Measurements from ENCODE around the gene PIMREG. TPM values are rescaled to one million over a fixed set of nuclear protein-coding genes. Genes with fewer than 3 reads are reported as not detected.
"Not testable (repeated sequence)": the region's sequence is repeated elsewhere in the genome, so short reads cannot be mapped to it uniquely, and the experiment has no call there.

The PIMREG gene
- total and polyA plus RNA-seq, 2 experiments from 2014 or later = 24.4 to 28.7 TPM

- Histone ChIP-seq H3K4me3 (no peak overlapping the region), H3F3A (ENCODE audit: insufficient read depth) (0 out of 2 replicates have a peak, but pooled peaks cover under 1% of the 10 kb centered on the region), H3K4me2 (ENCODE audit: unreplicated experiment) (no peak overlapping the region), H3K4me1 (ENCODE audit: insufficient read depth) (peaks cover 4% of the 10 kb centered on the region), H3K9ac (no peak overlapping the region), H3K36me3 (ENCODE audit: low read depth) (no peaks in the 10 kb centered on the region), H3K27ac (no peak overlapping the region), H3K9me2 (ENCODE audit: insufficient read depth) (no peaks in the 10 kb centered on the region), H3K27me3 (replicated peaks; ENCODE audit: insufficient read depth) (no peaks in the 10 kb centered on the region), H2AFZ (no peak overlapping the region), H3K79me2 (ENCODE audit: insufficient read depth) (no peaks in the 10 kb centered on the region), H3K9me3 (ENCODE audit: low read depth) (no peaks in the 10 kb centered on the region), H4K20me1 (ENCODE audit: insufficient read depth) (no peaks in the 10 kb centered on the region)
- in situ Hi-C loops (cut with MboI) = no loop called here
- DNase-seq = no peak
- 76 to 89% methylated on average over 6 of the region's 6 CpGs for WGBS, 2 experiments (ENCODE audit: low coverage in 1 of 2, low lambda C conversion rate in 2 of 2, missing lambda C conversion rate in 2 of 2)
- TF ChIP-seq EZH2phosphoT487 (IDR thresholded peaks at IDR 0.05; ENCODE audit: insufficient read depth, low read depth) (no peak), EZH2 (IDR thresholded peaks at IDR 0.05; ENCODE audit: insufficient read depth, poor library complexity, severe bottlenecking) (no peak)
Measured at GRCh38 chr17:6482105-6482455, 37.8 kb downstream of the PIMREG start.

- H3K79me2 ChIP-seq (ENCODE audit: insufficient read depth); H3K27ac ChIP-seq; H3K4me1 ChIP-seq (ENCODE audit: insufficient read depth); H3F3A ChIP-seq (ENCODE audit: insufficient read depth); H3K4me3 ChIP-seq; in situ Hi-C loops (cut with MboI); H2AFZ ChIP-seq; DNase-seq; H3K9me3 ChIP-seq (ENCODE audit: low read depth); H3K27me3 ChIP-seq (replicated peaks; ENCODE audit: insufficient read depth); H4K20me1 ChIP-seq (ENCODE audit: insufficient read depth); H3K9ac ChIP-seq; H3K4me2 ChIP-seq (ENCODE audit: unreplicated experiment); H3K9me2 ChIP-seq (ENCODE audit: insufficient read depth); H3K36me3 ChIP-seq (ENCODE audit: low read depth): not testable (repeated sequence)
- WGBS, 2 experiments (ENCODE audit: low coverage in 1 of 2, low lambda C conversion rate in 2 of 2, missing lambda C conversion rate in 2 of 2) = 78 to 82% methylated on average over 10 of the region's 10 CpGs
Measured at GRCh38 chr17:6482796-6483195, 38.5 kb downstream of the PIMREG start.

GRCh38 chr17:6483507-6483906 is 39.3 kb downstream of the PIMREG start:
- no peak for DNase-seq
- H3K79me2 ChIP-seq (ENCODE audit: insufficient read depth) = no peaks in the 10 kb centered on the region
- TF ChIP-seq EZH2 (IDR thresholded peaks at IDR 0.05; ENCODE audit: insufficient read depth, poor library complexity, severe bottlenecking) (no peak), EZH2phosphoT487 (IDR thresholded peaks at IDR 0.05; ENCODE audit: insufficient read depth, low read depth) (no peak)
- no peaks in the 10 kb centered on the region for H3K36me3 ChIP-seq (ENCODE audit: low read depth)
- 91% methylated on average over 15 to 16 of the region's 16 CpGs for WGBS, 2 experiments (ENCODE audit: low coverage in 1 of 2, low lambda C conversion rate in 2 of 2, missing lambda C conversion rate in 2 of 2)
- H2AFZ ChIP-seq = no peak overlapping the region
- H3K9ac ChIP-seq = no peak overlapping the region
- H3K27ac ChIP-seq = no peak overlapping the region
- H3K4me3 ChIP-seq = no peak overlapping the region
- in situ Hi-C loops (cut with MboI) = no loop called here
- no peaks in the 10 kb centered on the region for H3K9me2 ChIP-seq (ENCODE audit: insufficient read depth)
- no peaks in the 10 kb centered on the region for H3F3A ChIP-seq (ENCODE audit: insufficient read depth)
- H3K9me3 ChIP-seq (ENCODE audit: low read depth) = no peaks in the 10 kb centered on the region
- H3K4me1 ChIP-seq (ENCODE audit: insufficient read depth) = peaks cover 8% of the 10 kb centered on the region
- H4K20me1 ChIP-seq (ENCODE audit: insufficient read depth) = no peaks in the 10 kb centered on the region
- no peak overlapping the region for H3K4me2 ChIP-seq (ENCODE audit: unreplicated experiment)
- H3K27me3 ChIP-seq (replicated peaks; ENCODE audit: insufficient read depth) = no peaks in the 10 kb centered on the region

- Histone ChIP-seq H3K36me3 (ENCODE audit: low read depth) (no peaks in the 10 kb centered on the region), H3K9me3 (ENCODE audit: low read depth) (no peaks in the 10 kb centered on the region), H2AFZ (no peak overlapping the region), H3K4me2 (ENCODE audit: unreplicated experiment) (no peak overlapping the region), H3F3A (ENCODE audit: insufficient read depth) (no peaks in the 10 kb centered on the region), H3K27ac (no peak overlapping the region), H3K9ac (no peak overlapping the region), H3K79me2 (ENCODE audit: insufficient read depth) (no peaks in the 10 kb centered on the region), H3K4me3 (no peak overlapping the region), H3K9me2 (ENCODE audit: insufficient read depth) (no peaks in the 10 kb centered on the region), H3K27me3 (replicated peaks; ENCODE audit: insufficient read depth) (no peaks in the 10 kb centered on the region), H3K4me1 (ENCODE audit: insufficient read depth) (peaks cover 8% of the 10 kb centered on the region), H4K20me1 (ENCODE audit: insufficient read depth) (no peaks in the 10 kb centered on the region)
- WGBS, 2 experiments (ENCODE audit: low coverage in 1 of 2, low lambda C conversion rate in 2 of 2, missing lambda C conversion rate in 2 of 2) = 86 to 93% methylated on average over 5 of the region's 5 CpGs
- no peak for DNase-seq
- no peak for TF ChIP-seq EZH2phosphoT487 (IDR thresholded peaks at IDR 0.05; ENCODE audit: insufficient read depth, low read depth)
- no peak for TF ChIP-seq EZH2 (IDR thresholded peaks at IDR 0.05; ENCODE audit: insufficient read depth, poor library complexity, severe bottlenecking)
- in situ Hi-C loops (cut with MboI) = no loop called here
Measured at GRCh38 chr17:6485646-6486412, 41.6 kb downstream of the PIMREG start.
